Lower leg skin (tissue), 4 donors: ENCODE data around the gene SIMC1. TPM values are rescaled to one million over a fixed set of nuclear protein-coding genes. Genes with fewer than 3 reads are reported as not detected.
"Not testable (repeated sequence)": the region's sequence is repeated elsewhere in the genome, so short reads cannot be mapped to it uniquely, and the experiment has no call there.

Experiments
- DNase-seq, 2 donors: peaks; one replicate each; pipeline ENCODE4 v3.0.0-alpha.2; 2019; ENCODE audit warnings: low spot score in 2 of 2
- H3K4me3 ChIP-seq: fragments of 200-600 bp; sonication (generic); 2 replicates; pipeline ENCODE4 v1.5.1; 2017; ENCODE audit warnings: mild to moderate bottlenecking, low read depth; ENCODE audit not compliant: poor library complexity, severe bottlenecking
- POLR2A ChIP-seq, 2 donors: fragments of 450-650 bp; IDR thresholded peaks; one replicate each; pipeline ENCODE4 v1.6.1; 2016 to 2017; ENCODE audit warnings: antibody characterized with exemption in 2 of 2, mild to moderate bottlenecking in 1 of 2, moderate library complexity in 1 of 2
- WGBS, 2 donors: methylation state at CpG; one replicate each; pipeline ENCODE4 v1.1.5; 2018; 5-methylcytosine and 5-hydroxymethylcytosine counted together
- intact Hi-C: fragments of 100-400 bp; cut with DNase I; formaldehyde crosslinking; loops from one replicate; pipeline ENCODE4 v1.15.0; 2023; ENCODE audit warnings: low total_unique reads
- total RNA-seq, 4 donors: library from RNA; depleted of rRNA; stranded (reverse); fragments of >200 nt; gene quantifications; one replicate each; pipeline ENCODE4 v1.1.0, GENCODE V29; 2016
- TF ChIP-seq, protein P1 (sequence below), 3 donors: fragments of 450-650 bp; IDR thresholded peaks; one replicate each; pipeline ENCODE4 v1.5.1; 2016; ENCODE audit warnings: antibody characterized with exemption in 3 of 3, mild to moderate bottlenecking in 3 of 3, moderate library complexity in 2 of 3

The SIMC1 gene
- total RNA-seq, 4 donors from 2014 or later: 7.5 to 14.9 (median 11.0) TPM

DNA sequence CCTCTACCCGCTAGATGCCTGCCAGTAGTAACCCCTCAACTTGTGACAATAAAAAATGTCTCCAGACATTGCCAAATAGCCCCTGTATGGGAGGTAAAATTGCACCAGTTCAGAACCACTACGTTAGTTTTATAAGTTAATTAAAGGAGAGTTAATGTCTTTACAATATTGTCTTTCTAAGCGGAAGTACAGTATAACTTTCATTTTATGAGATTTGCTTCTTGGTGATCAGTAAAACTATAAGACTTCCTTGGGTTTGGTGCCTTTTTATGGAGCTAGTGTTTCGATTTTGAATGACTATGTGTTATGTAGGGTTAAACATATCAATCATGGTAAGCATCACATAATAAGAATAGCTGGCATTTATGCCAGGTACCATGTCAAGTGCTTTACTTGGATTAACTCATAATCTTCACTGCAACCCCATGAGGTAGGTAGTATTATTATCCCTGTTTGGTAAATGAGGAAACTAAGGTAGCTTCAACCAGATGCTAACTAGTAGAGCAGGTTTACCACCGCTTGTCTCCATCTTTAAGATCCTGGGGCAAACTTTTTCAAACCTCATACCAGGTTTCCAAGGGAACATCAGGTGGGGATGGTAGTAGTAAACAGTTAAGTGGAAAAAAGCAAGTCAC, 19.8 kb downstream of the SIMC1 start:
- 92% methylated on average over 4 to 5 of the region's 5 CpGs for WGBS, 2 donors
- H3K4me3 ChIP-seq, intact Hi-C loops, DNase-seq: not testable (repeated sequence)

DNA sequence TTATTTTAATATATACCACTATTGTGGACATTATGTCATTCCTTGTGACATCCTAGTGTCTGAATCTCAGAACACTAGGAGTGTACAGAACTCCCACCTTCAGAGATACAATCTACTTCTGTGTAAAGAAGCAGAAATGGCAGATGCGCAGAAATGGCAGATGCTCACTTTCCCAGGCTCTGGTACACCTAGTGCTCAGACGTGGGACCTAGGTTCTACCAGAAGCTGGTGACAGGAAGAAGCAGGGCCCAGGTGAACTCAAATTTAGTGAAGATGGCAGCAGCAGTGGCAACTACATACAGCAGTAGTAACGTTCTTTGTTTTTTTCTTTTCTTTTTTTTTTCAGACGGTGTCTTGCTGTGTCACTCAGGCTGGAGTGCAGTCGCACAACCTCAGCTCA, 22.5 kb downstream of the SIMC1 start:
- 94 to 95% methylated on average over 5 of the region's 5 CpGs for WGBS, 2 donors
- intact Hi-C loops, H3K4me3 ChIP-seq, DNase-seq: not testable (repeated sequence)

DNA sequence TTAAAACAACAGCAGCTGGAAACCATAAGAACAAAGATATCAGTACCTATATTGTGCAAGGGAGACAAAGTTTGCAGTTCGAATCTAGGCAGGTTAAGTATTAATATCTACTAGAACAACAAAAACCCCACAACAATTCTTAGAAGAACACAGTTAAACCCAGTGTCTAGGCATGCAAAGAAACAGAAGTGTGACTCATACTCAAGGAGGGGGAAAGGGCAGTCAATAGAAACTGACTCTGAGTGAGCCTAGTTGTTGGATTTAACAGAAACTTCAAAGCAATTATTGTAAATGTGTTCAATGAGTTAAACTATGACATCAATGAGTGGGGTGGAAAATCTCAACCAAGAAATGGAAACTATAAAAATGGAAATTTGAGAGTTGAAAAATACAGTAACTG, 28.2 kb downstream of the SIMC1 start:
- WGBS, 2 donors: 90 to 95% methylated on average over 1 of the region's 1 CpG
- intact Hi-C loops, DNase-seq, H3K4me3 ChIP-seq: not testable (repeated sequence)

DNA sequence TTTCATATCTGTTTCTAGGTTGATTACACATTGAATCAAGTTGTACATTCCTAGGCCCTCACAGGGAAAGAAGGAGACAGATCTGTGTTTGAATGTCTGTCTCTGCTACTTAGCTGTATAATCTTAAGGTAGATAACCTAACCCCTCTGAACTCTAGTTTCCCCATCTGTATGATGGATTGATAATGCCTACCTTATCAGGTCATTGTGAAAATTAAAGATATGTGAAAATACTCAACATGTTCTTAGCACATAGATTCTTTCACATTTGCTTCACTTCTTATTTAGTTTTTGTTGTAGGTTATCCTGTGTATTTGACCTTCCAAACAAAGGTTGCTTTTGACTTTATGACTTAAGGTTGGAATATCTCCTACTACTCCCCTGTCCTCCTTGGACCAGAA, 50.8 kb downstream of the SIMC1 start:
- intact Hi-C loops, H3K4me3 ChIP-seq, DNase-seq: not testable (repeated sequence)

DNA sequence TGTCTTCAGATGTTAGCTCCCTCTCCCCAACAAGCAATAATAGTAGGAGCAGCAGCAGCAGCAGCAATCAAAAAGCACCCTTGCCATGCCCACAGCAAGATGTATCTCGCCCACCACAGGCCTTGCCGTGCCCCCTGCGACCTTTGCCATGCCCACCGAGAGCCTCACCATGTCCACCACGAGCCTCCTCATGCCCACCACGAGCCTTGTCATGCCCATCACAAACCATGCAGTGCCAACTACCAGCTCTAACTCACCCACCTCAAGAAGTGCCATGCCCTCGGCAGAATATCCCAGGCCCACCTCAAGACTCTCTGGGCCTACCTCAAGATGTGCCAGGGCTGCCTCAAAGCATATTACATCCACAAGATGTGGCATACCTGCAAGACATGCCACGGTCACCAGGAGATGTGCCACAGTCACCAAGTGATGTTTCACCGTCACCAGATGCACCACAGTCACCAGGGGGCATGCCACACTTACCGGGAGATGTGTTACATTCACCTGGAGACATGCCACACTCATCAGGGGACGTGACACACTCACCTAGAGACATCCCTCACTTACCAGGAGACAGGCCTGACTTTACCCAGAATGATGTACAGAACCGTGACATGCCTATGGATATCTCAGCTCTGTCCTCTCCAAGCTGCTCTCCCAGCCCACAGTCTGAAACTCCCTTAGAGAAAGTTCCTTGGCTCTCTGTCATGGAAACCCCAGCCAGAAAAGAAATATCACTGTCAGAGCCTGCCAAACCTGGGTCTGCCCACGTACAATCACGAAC, 52.0 kb downstream of the SIMC1 start:
- intact Hi-C loops, DNase-seq, H3K4me3 ChIP-seq: not testable (repeated sequence)
- WGBS, 2 donors: 86% methylated on average over 12 to 14 of the region's 14 CpGs

DNA sequence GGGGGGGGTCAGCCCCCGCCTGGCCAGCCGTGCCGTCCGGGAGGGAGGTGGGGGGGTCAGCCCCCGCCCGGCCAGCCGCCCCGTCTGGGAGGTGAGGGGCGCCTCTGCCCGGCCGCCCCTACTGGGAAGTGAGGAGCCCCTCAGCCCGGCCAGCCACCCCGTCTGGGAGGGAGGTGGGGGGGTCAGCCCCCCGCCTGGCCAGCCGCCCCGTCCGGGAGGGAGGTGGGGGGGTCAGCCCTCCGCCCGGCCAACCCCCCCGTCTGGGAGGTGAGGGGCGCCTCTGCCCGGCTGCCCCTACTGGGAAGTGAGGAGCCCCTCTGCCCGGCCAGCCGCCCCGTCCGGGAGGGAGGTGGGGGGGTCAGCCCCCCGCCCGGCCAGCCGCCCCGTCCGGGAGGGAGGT, 67.1 kb downstream of the SIMC1 start:
- intact Hi-C loops, H3K4me3 ChIP-seq, DNase-seq: not testable (repeated sequence)
- no CpG with 5 or more reads among the region's 31 CpGs for WGBS, 2 donors

DNA sequence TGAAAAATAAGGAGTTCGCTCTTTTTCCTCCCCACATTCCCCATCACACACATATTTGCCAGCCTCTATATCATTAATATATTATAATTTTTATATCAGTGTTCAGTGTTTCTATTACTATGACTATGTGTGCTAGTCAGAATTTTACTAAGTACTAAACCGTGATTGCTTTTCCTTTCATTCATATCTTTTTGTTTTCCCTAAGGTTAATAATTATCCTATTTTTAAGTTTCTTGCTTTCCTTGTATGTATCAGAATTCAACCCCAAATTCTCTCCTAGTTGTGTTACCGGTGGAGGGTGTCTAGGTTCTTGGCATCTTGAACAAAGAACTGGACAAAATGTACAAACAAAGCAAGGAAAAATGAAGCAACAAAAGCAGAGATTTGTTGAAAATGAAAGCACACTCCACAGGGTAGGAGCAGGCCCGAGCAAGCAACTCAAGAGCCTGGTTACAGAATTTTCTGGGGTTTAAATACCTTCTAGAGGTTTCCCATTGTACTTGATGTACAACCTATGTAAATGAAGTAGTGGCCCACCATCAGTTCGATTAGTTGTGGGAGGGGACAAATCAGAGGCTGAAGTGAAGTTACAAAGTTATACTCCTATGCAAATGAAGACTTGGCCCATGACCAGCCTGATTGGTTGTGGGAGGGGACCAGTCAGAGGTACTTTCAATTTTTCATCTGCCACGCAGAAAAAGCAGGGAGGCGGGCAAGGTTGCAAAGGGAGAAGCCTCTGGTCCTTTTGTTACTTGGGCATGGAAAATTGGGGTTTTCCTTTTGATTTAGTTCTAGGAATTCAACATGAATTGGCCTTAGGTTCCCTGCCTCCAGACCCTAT, 79.5 kb downstream of the SIMC1 start:
- WGBS, 2 donors: 81 to 82% methylated on average over 7 of the region's 7 CpGs
- intact Hi-C loops: no loop called here
- H3K4me3 ChIP-seq: no peak overlapping the region
- no peak for TF ChIP-seq POLR2A (IDR thresholded peaks at IDR 0.05)
- TF ChIP-seq, protein P1, sequence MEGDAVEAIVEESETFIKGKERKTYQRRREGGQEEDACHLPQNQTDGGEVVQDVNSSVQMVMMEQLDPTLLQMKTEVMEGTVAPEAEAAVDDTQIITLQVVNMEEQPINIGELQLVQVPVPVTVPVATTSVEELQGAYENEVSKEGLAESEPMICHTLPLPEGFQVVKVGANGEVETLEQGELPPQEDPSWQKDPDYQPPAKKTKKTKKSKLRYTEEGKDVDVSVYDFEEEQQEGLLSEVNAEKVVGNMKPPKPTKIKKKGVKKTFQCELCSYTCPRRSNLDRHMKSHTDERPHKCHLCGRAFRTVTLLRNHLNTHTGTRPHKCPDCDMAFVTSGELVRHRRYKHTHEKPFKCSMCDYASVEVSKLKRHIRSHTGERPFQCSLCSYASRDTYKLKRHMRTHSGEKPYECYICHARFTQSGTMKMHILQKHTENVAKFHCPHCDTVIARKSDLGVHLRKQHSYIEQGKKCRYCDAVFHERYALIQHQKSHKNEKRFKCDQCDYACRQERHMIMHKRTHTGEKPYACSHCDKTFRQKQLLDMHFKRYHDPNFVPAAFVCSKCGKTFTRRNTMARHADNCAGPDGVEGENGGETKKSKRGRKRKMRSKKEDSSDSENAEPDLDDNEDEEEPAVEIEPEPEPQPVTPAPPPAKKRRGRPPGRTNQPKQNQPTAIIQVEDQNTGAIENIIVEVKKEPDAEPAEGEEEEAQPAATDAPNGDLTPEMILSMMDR (IDR thresholded peaks at IDR 0.05): no peak
- no peak for DNase-seq

DNA sequence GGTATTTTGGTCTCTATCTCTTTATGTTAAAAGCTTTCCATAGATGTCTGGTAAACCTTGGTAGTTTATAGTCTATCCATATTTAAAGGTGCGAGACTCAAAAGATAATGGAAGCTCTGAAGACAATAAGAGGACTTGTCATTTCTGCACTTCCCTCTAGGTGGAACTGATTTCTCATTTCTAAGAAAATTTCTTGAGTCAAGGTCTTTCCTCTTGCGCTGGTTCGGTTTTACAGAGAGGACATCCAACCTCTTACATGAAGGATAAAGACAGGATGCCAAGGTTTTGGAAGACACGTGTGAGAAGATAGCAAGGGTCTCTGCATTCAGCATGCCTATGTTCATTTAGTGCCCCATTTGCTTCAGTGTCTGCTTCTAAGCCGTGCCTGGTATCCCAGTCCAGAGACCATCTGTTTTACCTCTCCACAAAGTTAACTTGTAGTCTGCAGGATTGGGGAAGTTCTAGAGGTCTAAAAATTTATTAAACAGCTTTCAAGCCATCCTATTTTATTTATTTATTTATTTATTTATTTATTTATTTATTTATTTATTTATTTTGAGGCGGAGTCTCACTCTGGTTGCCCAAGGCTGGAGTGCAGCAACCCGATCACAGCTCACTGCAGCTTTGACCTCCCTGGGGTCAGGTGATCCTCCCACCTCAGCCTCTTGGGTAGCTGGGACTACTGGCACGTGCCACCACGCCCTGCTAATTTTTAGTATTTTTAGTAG, 81.8 kb downstream of the SIMC1 start:
- TF ChIP-seq POLR2A (IDR thresholded peaks at IDR 0.05): no peak
- TF ChIP-seq, protein P1 (IDR thresholded peaks at IDR 0.05): no peak
- DNase-seq: no peak
- no peak overlapping the region for H3K4me3 ChIP-seq
- intact Hi-C loops: no loop called here
- WGBS, 2 donors: 81 to 91% methylated on average over 9 of the region's 9 CpGs
